Caco-2 (cell line): ENCODE measurements around the gene WDR20. TPM values are rescaled to one million over a fixed set of nuclear protein-coding genes. Genes with fewer than 3 reads are reported as not detected.
A peak's percentile ranks its signal among the peaks of the same experiment; 100 is the strongest.

Experiments
- Bru-seq: library from RNA; stranded (reverse); fragments of 400-500 nt; gene quantifications from one replicate; lab custom pipeline; 2021; lab: Mats Ljungman, UMichigan
- BruChase-seq, 2 experiments: library from RNA; stranded (reverse); fragments of 400-500 nt; gene quantifications; one replicate each; lab custom pipeline; 2021; lab: Mats Ljungman, UMichigan
- BruUV-seq: library from RNA; stranded (reverse); fragments of 400-500 nt; replicated peaks from 2 replicates; lab custom pipeline; 2021; lab: Mats Ljungman, UMichigan
- CTCF ChIA-PET: fragments of 300-600 bp; sonication (Branson Sonifier 250); formaldehyde crosslinking; loops from one replicate; lab custom pipeline; 2022; ENCODE audit warnings: antibody characterized with exemption; lab: Charles Lee
- POLR2A ChIA-PET: fragments of 300-600 bp; sonication (Branson Sonifier 250); formaldehyde crosslinking; loops from one replicate; lab custom pipeline; 2022; ENCODE audit warnings: antibody characterized with exemption; lab: Charles Lee
- DNase-seq, 2 experiments: peaks; one replicate each; pipeline versions ENCODE4 v3.0.0 to v3.0.0-alpha.2; 2020 to 2022
- H3K27me3 ChIP-seq: replicated peaks from 2 replicates; pipeline ENCODE4 v1.6.0; 2011; ENCODE audit warnings: low read length; ENCODE audit not compliant: control insufficient read depth, insufficient read depth
- H3K36me3 ChIP-seq: 2 replicates; pipeline ENCODE4 v1.5.1; 2011; ENCODE audit warnings: low read length; ENCODE audit not compliant: control insufficient read depth, insufficient read depth
- H3K4me1 ChIP-seq: fragments of 250-450 bp; sonication (Bioruptor Pico); 2 replicates; pipeline ENCODE4 v1.5.1; 2020; ENCODE audit warnings: mild to moderate bottlenecking
- H3K4me3 ChIP-seq: 2 replicates; pipeline ENCODE4 v1.5.1; 2011; ENCODE audit warnings: low read depth, mild to moderate bottlenecking, control low read depth, low read length
- H3K9me3 ChIP-seq: fragments of 250-450 bp; sonication (Bioruptor Pico); 2 replicates; pipeline ENCODE4 v1.5.1; 2020; ENCODE audit warnings: mild to moderate bottlenecking, moderate library complexity
- H3K27ac Mint-ChIP-seq: one replicate; pipeline ENCODE4 v1.8.0; 2022; ENCODE audit warnings: mixed read lengths; ENCODE audit not compliant: unreplicated experiment
- H3K27me3 Mint-ChIP-seq: one replicate; pipeline ENCODE4 v1.8.0; 2022; ENCODE audit warnings: mixed read lengths; ENCODE audit not compliant: insufficient read depth, unreplicated experiment
- H3K36me3 Mint-ChIP-seq: one replicate; pipeline ENCODE4 v1.8.0; 2022; ENCODE audit warnings: mild to moderate bottlenecking, mixed read lengths; ENCODE audit not compliant: insufficient read depth, unreplicated experiment
- H3K4me1 Mint-ChIP-seq: one replicate; pipeline ENCODE4 v1.8.0; 2022; ENCODE audit warnings: low read depth, mixed read lengths; ENCODE audit not compliant: unreplicated experiment
- H3K4me3 Mint-ChIP-seq: one replicate; pipeline ENCODE4 v1.8.0; 2022; ENCODE audit warnings: mild to moderate bottlenecking, moderate library complexity, mixed read lengths; ENCODE audit not compliant: unreplicated experiment
- H3K9me3 Mint-ChIP-seq: one replicate; pipeline ENCODE4 v1.8.0; 2022; ENCODE audit warnings: mixed read lengths; ENCODE audit not compliant: unreplicated experiment
- intact Hi-C: fragments of 100-400 bp; cut with micrococcal nuclease; formaldehyde crosslinking; loops from one replicate; pipeline ENCODE4 v1.10.0; 2022; ENCODE audit not compliant: unreplicated experiment
- long read RNA-seq: library from polyadenylated mRNA; stranded (forward); transcript quantifications from one replicate; pipeline ENCODE4 v2.0.0, GENCODE V29; 2022
- total RNA-seq: library from RNA; stranded (reverse); gene quantifications from 2 replicates; pipeline ENCODE4 v1.2.3, GENCODE V29; 2022
- TF ChIP-seq, protein P1 (sequence below), 2 experiments: fragments of 200-600 bp in 1 of 2; IDR thresholded peaks; 1 replicate in 1 of 2; 2 replicates in 1 of 2; pipeline versions ENCODE4 v1.5.1 to v1.8.0; 2011 to 2022; ENCODE audit warnings: antibody characterized with exemption in 1 of 2, control low read depth in 1 of 2, inconsistent platforms in 1 of 2, low read depth in 1 of 2, low read length in 1 of 2, mild to moderate bottlenecking in 1 of 2, moderate library complexity in 1 of 2; ENCODE audit not compliant: insufficient read depth in 1 of 2, severe bottlenecking in 1 of 2, unreplicated experiment in 1 of 2

The WDR20 gene, protein sequence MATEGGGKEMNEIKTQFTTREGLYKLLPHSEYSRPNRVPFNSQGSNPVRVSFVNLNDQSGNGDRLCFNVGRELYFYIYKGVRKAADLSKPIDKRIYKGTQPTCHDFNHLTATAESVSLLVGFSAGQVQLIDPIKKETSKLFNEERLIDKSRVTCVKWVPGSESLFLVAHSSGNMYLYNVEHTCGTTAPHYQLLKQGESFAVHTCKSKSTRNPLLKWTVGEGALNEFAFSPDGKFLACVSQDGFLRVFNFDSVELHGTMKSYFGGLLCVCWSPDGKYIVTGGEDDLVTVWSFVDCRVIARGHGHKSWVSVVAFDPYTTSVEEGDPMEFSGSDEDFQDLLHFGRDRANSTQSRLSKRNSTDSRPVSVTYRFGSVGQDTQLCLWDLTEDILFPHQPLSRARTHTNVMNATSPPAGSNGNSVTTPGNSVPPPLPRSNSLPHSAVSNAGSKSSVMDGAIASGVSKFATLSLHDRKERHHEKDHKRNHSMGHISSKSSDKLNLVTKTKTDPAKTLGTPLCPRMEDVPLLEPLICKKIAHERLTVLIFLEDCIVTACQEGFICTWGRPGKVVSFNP
- total RNA-seq (32.5 and 34.0 TPM in 2 replicates), Bru-seq, nascent RNA (percentile 80 among the genes with signal in this experiment), BruChase-seq, experiment 1, labeled RNA remaining after a 2-hour chase (percentile 85 among the genes with signal in this experiment), BruChase-seq, experiment 2, labeled RNA remaining after a 6-hour chase (percentile 79 among the genes with signal in this experiment)
- long read RNA-seq, transcript WDR20-204 (3 exons, 2,391 nt): major isoform, 24 of 69 reads
- long read RNA-seq, transcript WDR20-206 (4 exons, 2,067 nt): minor isoform, 6 of 69 reads
- long read RNA-seq, transcript WDR20-210 (2 exons, 2,117 nt): minor isoform, 6 of 69 reads
- long read RNA-seq, partial matches to known transcripts: 0 of 69 reads
- long read RNA-seq, other reads (novel, unspliced or antisense): 27 of 69 reads

DNA sequence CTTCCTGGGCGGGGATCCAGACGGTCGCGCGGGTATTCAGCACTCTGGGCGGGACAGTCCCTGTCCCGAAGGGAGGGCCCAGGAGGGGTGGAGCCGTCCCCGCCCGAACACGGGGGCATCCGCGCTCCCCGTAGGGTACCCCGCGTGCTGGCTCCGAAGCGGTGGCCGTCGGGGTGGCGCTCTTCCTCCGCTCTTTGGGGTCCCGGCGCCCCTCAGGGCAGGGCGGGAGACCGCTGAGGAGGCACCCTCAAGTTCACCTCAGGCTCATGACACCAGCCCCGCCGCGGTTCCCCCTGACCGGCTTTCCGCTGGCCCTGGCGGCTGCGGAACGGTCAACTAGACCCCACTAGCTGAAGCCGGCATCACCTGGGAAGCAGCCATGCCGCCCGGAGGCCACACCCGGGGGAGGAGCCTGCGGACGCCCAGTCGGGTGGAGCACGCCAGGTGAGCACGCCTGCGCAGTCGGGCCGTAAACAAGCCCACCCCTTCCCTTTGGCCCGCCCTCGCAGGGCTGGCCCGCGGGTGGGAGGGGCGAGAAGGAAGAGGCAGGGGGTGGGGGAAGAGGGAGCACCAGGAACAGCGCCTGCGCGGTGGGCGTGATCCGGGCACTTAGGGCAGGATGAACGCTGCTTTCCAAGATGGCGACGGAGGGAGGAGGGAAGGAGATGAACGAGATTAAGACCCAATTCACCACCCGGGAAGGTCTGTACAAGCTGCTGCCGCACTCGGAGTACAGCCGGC lies at the start of gene WDR20:
TSS of gene WDR20 (plus strand) at position 612 of the 741 bp plus-strand sequence. CDS start at position 639, 27 bp downstream.
- no peaks in the 10 kb centered on the region for H3K36me3 ChIP-seq
- peaks cover 11% of the 10 kb centered on the region for H3K4me1 Mint-ChIP-seq
- intact Hi-C loops: loop anchor here (1.0 to 5.0 kb wide), 2 partner anchors 42 to 178 kb away; partner anchors contain the start of gene ZNF839
- peaks cover 6% of the 10 kb centered on the region; the same call in 1 of the 2 replicates for H3K4me1 ChIP-seq
- H3K27ac Mint-ChIP-seq: peak within 1 kb of the TSS; percentile 91
- H3K27me3 Mint-ChIP-seq: no peaks in the 10 kb centered on the region
- TF ChIP-seq, protein P1, sequence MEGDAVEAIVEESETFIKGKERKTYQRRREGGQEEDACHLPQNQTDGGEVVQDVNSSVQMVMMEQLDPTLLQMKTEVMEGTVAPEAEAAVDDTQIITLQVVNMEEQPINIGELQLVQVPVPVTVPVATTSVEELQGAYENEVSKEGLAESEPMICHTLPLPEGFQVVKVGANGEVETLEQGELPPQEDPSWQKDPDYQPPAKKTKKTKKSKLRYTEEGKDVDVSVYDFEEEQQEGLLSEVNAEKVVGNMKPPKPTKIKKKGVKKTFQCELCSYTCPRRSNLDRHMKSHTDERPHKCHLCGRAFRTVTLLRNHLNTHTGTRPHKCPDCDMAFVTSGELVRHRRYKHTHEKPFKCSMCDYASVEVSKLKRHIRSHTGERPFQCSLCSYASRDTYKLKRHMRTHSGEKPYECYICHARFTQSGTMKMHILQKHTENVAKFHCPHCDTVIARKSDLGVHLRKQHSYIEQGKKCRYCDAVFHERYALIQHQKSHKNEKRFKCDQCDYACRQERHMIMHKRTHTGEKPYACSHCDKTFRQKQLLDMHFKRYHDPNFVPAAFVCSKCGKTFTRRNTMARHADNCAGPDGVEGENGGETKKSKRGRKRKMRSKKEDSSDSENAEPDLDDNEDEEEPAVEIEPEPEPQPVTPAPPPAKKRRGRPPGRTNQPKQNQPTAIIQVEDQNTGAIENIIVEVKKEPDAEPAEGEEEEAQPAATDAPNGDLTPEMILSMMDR (IDR thresholded peaks at IDR 0.05; ENCODE audit: insufficient read depth in 1 of 2, low read depth in 1 of 2, low read length in 1 of 2, severe bottlenecking in 1 of 2, unreplicated experiment in 1 of 2): peak in 1 of 2 experiments; percentile 19
- no peaks in the 10 kb centered on the region for H3K9me3 Mint-ChIP-seq
- peak within 1 kb of the TSS; percentile 98 for H3K4me3 Mint-ChIP-seq
- H3K9me3 ChIP-seq: no peaks in the 10 kb centered on the region
- no peaks in the 10 kb centered on the region for H3K27me3 ChIP-seq
- BruUV-seq: no TSS peak
- peak within 1 kb of the TSS; percentile 96 for H3K4me3 ChIP-seq
- CTCF ChIA-PET: interaction anchor here (1.1 kb wide), 1 partner anchor 43 kb away, joined by 3 read pairs; no protein-coding TSS in a partner anchor
- H3K36me3 Mint-ChIP-seq: peaks cover 9% of the 10 kb centered on the region
- DNase-seq: peak; percentile 99
- POLR2A ChIA-PET: interaction anchor here (0.5 kb wide), 2 partner anchors 74 to 188 kb away, joined by 3 to 5 read pairs; no protein-coding TSS in a partner anchor

GRCh38 chr14:102090713-102091112 lies 49.0 kb upstream of the WDR20 start:
- Mint-ChIP-seq H3K36me3 (peaks cover 35% of the 10 kb centered on the region), H3K27ac (no peak overlapping the region), H3K27me3 (no peaks in the 10 kb centered on the region), H3K4me1 (peaks cover 25% of the 10 kb centered on the region), H3K4me3 (no peak overlapping the region), H3K9me3 (no peaks in the 10 kb centered on the region)
- Histone ChIP-seq H3K27me3 (no peaks in the 10 kb centered on the region), H3K4me1 (peaks cover 16% of the 10 kb centered on the region), H3K4me3 (no peak overlapping the region), H3K36me3 (no peaks in the 10 kb centered on the region; the same call in 1 of the 2 replicates), H3K9me3 (no peaks in the 10 kb centered on the region)
- ChIA-PET POLR2A (no interaction called here), CTCF (no interaction called here)
- DNase-seq: no peak
- TF ChIP-seq, protein P1 (IDR thresholded peaks at IDR 0.05; ENCODE audit: insufficient read depth in 1 of 2, low read depth in 1 of 2, low read length in 1 of 2, severe bottlenecking in 1 of 2, unreplicated experiment in 1 of 2): no peak
- no TSS peak for BruUV-seq
- intact Hi-C loops: no loop called here
